Breast epithelium (tissue), 3 donors: Measurements from ENCODE around the gene ARMC8.

ENCODE experiments used
- POLR2A ChIP-seq: fragments of 450-650 bp; IDR thresholded peaks from one replicate; pipeline ENCODE4 v1.6.1; 2016; ENCODE audit warnings: antibody characterized with exemption, mild to moderate bottlenecking, moderate library complexity
- TF ChIP-seq, protein P1 (sequence below), 3 donors: fragments of 450-650 bp; IDR thresholded peaks; one replicate each; pipeline ENCODE4 v1.5.1; 2016 to 2017; ENCODE audit warnings: antibody characterized with exemption in 3 of 3, mild to moderate bottlenecking in 3 of 3, moderate library complexity in 3 of 3

DNA sequence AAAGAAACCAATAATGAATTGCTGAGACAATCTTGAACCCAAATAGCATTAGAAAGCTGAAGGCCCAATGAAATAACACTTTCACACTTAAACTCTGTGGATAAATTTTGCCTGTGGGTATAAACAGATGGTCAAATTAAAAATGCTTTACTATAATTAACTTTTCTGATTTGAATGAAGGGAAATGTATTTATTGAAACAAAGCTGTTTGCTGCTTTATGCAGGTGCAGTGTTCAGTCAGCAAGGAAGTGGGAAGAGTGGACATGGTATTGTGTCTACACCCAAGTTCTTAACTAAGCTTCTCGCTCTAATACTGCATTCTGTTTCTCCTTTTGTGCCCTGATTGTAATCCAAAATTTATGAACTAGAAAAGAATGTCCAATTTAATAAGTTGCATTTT is 110.8 kb downstream of the ARMC8 start:
- TF ChIP-seq POLR2A, result no peak
- TF ChIP-seq, protein P1, sequence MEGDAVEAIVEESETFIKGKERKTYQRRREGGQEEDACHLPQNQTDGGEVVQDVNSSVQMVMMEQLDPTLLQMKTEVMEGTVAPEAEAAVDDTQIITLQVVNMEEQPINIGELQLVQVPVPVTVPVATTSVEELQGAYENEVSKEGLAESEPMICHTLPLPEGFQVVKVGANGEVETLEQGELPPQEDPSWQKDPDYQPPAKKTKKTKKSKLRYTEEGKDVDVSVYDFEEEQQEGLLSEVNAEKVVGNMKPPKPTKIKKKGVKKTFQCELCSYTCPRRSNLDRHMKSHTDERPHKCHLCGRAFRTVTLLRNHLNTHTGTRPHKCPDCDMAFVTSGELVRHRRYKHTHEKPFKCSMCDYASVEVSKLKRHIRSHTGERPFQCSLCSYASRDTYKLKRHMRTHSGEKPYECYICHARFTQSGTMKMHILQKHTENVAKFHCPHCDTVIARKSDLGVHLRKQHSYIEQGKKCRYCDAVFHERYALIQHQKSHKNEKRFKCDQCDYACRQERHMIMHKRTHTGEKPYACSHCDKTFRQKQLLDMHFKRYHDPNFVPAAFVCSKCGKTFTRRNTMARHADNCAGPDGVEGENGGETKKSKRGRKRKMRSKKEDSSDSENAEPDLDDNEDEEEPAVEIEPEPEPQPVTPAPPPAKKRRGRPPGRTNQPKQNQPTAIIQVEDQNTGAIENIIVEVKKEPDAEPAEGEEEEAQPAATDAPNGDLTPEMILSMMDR (IDR thresholded peaks at IDR 0.05), result no peak
